ENCODE data around the gene MAP3K10. TPM values are rescaled to one million over a fixed set of nuclear protein-coding genes. Genes with fewer than 3 reads are reported as not detected.

Gene MAP3K10
- total and polyA plus RNA-seq, 4 experiments from 2014 or later: 2.0 to 30.2 (median 28.4) TPM; not detected in 1

- no peaks in the 10 kb centered on the region for H3K4me1 ChIP-seq (ENCODE audit: insufficient read depth, low read length)
- Mint-ChIP-seq H3K4me3 (no peak overlapping the region), H3K4me1 (peaks cover 3 to 11% (median 9%) of the 10 kb centered on the region in 4 donors), H3K27me3 (no peaks in the 10 kb centered on the region), H3K36me3 (peaks cover 17 to 29% of the 10 kb centered on the region in 2 donors), H3K27ac (peak overlapping the region in 3 of 7 donors; percentile 4 to 46 (median 19)), H3K9me3 (peaks cover 0 to 1% (median 0%) of the 10 kb centered on the region in 8 donors)
- no peak overlapping the region for H3K27ac ChIP-seq (ENCODE audit: low read depth, low read length)
- ChIA-PET POLR2A (ENCODE audit: partially characterized antibody) (no interaction called here), CTCF (ENCODE audit: partially characterized antibody) (no interaction called here)
- H3K27me3 ChIP-seq (ENCODE audit: insufficient read depth, low read length): no peaks in the 10 kb centered on the region
- no peak overlapping the region for H3K4me3 ChIP-seq (ENCODE audit: low read length in 2 of 2)
- no peak for DNase-seq
- intact Hi-C loops (cut with micrococcal nuclease): no loop called here
- H3K36me3 ChIP-seq (ENCODE audit: insufficient read depth, low read length): peaks cover 4% of the 10 kb centered on the region
- H3K9me3 ChIP-seq (ENCODE audit: control insufficient read depth in 1 of 2, low read length in 2 of 2): no peaks in the 10 kb centered on the region
These were observed 55.3 kb downstream of the MAP3K10 start for GRCh38 chr19:40246292-40247073.

- POLR2A ChIA-PET (ENCODE audit: partially characterized antibody): interaction anchor here (0.6 kb wide), 1 partner anchor 1147 kb away, joined by 3 read pairs; no protein-coding TSS in a partner anchor
- intact Hi-C loops (cut with micrococcal nuclease): no loop called here
These were observed 56.0 kb downstream of the MAP3K10 start for GRCh38 chr19:40247178-40247577.

GRCh38 chr19:40247735-40248262 lies 56.6 kb downstream of the MAP3K10 start:
- Histone ChIP-seq H3K4me3 (ENCODE audit: low read length in 2 of 2) (no peak overlapping the region), H3K36me3 (ENCODE audit: insufficient read depth, low read length) (peaks cover 6% of the 10 kb centered on the region), H3K27me3 (ENCODE audit: insufficient read depth, low read length) (no peaks in the 10 kb centered on the region), H3K9me3 (ENCODE audit: control insufficient read depth in 1 of 2, low read length in 2 of 2) (no peaks in the 10 kb centered on the region), H3K4me1 (ENCODE audit: insufficient read depth, low read length) (no peaks in the 10 kb centered on the region), H3K27ac (ENCODE audit: low read depth, low read length) (no peak overlapping the region)
- Mint-ChIP-seq H3K4me1 (peaks cover 11 to 17% (median 14%) of the 10 kb centered on the region in 4 donors), H3K4me3 (no peak overlapping the region), H3K36me3 (peaks cover 23 to 35% of the 10 kb centered on the region in 2 donors), H3K9me3 (peaks cover 0 to 1% (median 0%) of the 10 kb centered on the region in 8 donors), H3K27me3 (no peaks in the 10 kb centered on the region), H3K27ac (peak overlapping the region in 3 of 7 donors; percentile 23 to 48 (median 24))
- ChIA-PET CTCF (ENCODE audit: partially characterized antibody) (no interaction called here), POLR2A (ENCODE audit: partially characterized antibody) (interaction anchor here (0.6 kb wide), 1 partner anchor 1147 kb away, joined by 3 read pairs; no protein-coding TSS in a partner anchor)
- intact Hi-C loops (cut with micrococcal nuclease): no loop called here
- no peak for DNase-seq

More at GRCh38 chr19:40247178-40247577, 56.0 kb downstream of the MAP3K10 start:
- Histone ChIP-seq H3K4me3 (ENCODE audit: low read length in 2 of 2) (no peak overlapping the region), H3K36me3 (ENCODE audit: insufficient read depth, low read length) (peaks cover under 1% of the 10 kb centered on the region), H3K27me3 (ENCODE audit: insufficient read depth, low read length) (no peaks in the 10 kb centered on the region), H3K9me3 (ENCODE audit: control insufficient read depth in 1 of 2, low read length in 2 of 2) (no peaks in the 10 kb centered on the region), H3K27ac (ENCODE audit: low read depth, low read length) (no peak overlapping the region), H3K4me1 (ENCODE audit: insufficient read depth, low read length) (no peaks in the 10 kb centered on the region)
- Mint-ChIP-seq H3K27me3 (no peaks in the 10 kb centered on the region), H3K27ac (no peak overlapping the region), H3K4me3 (no peak overlapping the region), H3K9me3 (peaks cover 0 to 1% (median 0%) of the 10 kb centered on the region in 8 donors), H3K36me3 (peaks cover 17 to 28% of the 10 kb centered on the region in 2 donors), H3K4me1 (peaks cover 7 to 12% (median 10%) of the 10 kb centered on the region in 4 donors)
- DNase-seq: no peak
- CTCF ChIA-PET (ENCODE audit: partially characterized antibody): no interaction called here

GRCh38 chr19:40249201-40249600 lies 58.0 kb downstream of the MAP3K10 start:
- H3K9me3 Mint-ChIP-seq: no peaks in the 10 kb centered on the region
- no peak overlapping the region for H3K4me3 Mint-ChIP-seq
- H3K27me3 Mint-ChIP-seq: no peaks in the 10 kb centered on the region
- H3K4me1 Mint-ChIP-seq: peaks cover 14 to 21% (median 15%) of the 10 kb centered on the region in 4 donors
- POLR2A ChIA-PET (ENCODE audit: partially characterized antibody): no interaction called here
- Histone ChIP-seq H3K4me1 (ENCODE audit: insufficient read depth, low read length) (no peaks in the 10 kb centered on the region), H3K27ac (ENCODE audit: low read depth, low read length) (no peak overlapping the region), H3K27me3 (ENCODE audit: insufficient read depth, low read length) (no peaks in the 10 kb centered on the region), H3K9me3 (ENCODE audit: control insufficient read depth in 1 of 2, low read length in 2 of 2) (no peaks in the 10 kb centered on the region), H3K4me3 (ENCODE audit: low read length in 2 of 2) (no peak overlapping the region), H3K36me3 (ENCODE audit: insufficient read depth, low read length) (peaks cover 8% of the 10 kb centered on the region)
- CTCF ChIA-PET (ENCODE audit: partially characterized antibody): no interaction called here
- H3K36me3 Mint-ChIP-seq: peaks cover 37 to 49% of the 10 kb centered on the region in 2 donors
- no peak for DNase-seq
- H3K27ac Mint-ChIP-seq: no peak overlapping the region
- intact Hi-C loops (cut with micrococcal nuclease): no loop called here

DNA sequence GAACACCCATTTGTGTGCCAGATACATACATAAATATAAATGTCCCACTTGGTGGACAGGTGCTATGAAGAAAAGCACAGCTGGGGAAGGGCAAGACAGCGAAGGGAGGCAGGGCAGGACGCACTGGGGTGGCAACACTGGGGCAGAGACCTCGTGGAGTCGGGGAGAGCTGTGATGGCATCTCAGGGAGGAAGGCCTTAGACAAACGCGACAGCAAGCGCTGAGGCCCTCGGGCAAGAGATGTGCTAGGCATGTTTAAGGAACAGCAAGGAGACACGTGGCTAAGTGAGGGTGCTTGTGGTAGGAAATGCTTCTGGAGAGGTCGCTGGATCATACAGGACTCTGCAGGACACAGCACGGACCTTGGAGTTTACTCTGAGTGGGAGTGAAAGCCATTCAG lies 58.6 kb downstream of the MAP3K10 start:
- Histone ChIP-seq H3K27ac (ENCODE audit: low read depth, low read length) (no peak overlapping the region), H3K9me3 (ENCODE audit: control insufficient read depth in 1 of 2, low read length in 2 of 2) (no peaks in the 10 kb centered on the region), H3K4me3 (ENCODE audit: low read length in 2 of 2) (no peak overlapping the region), H3K36me3 (ENCODE audit: insufficient read depth, low read length) (peaks cover 11% of the 10 kb centered on the region), H3K27me3 (ENCODE audit: insufficient read depth, low read length) (no peaks in the 10 kb centered on the region), H3K4me1 (ENCODE audit: insufficient read depth, low read length) (no peaks in the 10 kb centered on the region)
- H3K27ac Mint-ChIP-seq: peak overlapping the region in 2 of 7 donors; percentile 22 to 36
- intact Hi-C loops (cut with micrococcal nuclease): no loop called here
- ChIA-PET CTCF (ENCODE audit: partially characterized antibody) (no interaction called here), POLR2A (ENCODE audit: partially characterized antibody) (no interaction called here)
- H3K9me3 Mint-ChIP-seq: no peaks in the 10 kb centered on the region
- peaks cover 14 to 21% (median 15%) of the 10 kb centered on the region in 4 donors for H3K4me1 Mint-ChIP-seq
- no peaks in the 10 kb centered on the region for H3K27me3 Mint-ChIP-seq
- H3K36me3 Mint-ChIP-seq: peaks cover 39 to 53% of the 10 kb centered on the region in 2 donors
- DNase-seq: no peak
- no peak overlapping the region for H3K4me3 Mint-ChIP-seq

GRCh38 chr19:40251244-40251643 lies 60.0 kb downstream of the MAP3K10 start:
- Mint-ChIP-seq H3K4me3 (no peak overlapping the region), H3K36me3 (peaks cover 49 to 62% of the 10 kb centered on the region in 2 donors), H3K27ac (no peak overlapping the region), H3K9me3 (no peaks in the 10 kb centered on the region), H3K4me1 (peaks cover 13 to 22% (median 17%) of the 10 kb centered on the region in 4 donors), H3K27me3 (no peaks in the 10 kb centered on the region)
- Histone ChIP-seq H3K27ac (ENCODE audit: low read depth, low read length) (no peak overlapping the region), H3K4me1 (ENCODE audit: insufficient read depth, low read length) (no peaks in the 10 kb centered on the region), H3K9me3 (ENCODE audit: control insufficient read depth in 1 of 2, low read length in 2 of 2) (no peaks in the 10 kb centered on the region), H3K27me3 (ENCODE audit: insufficient read depth, low read length) (no peaks in the 10 kb centered on the region), H3K4me3 (ENCODE audit: low read length in 2 of 2) (no peak overlapping the region), H3K36me3 (ENCODE audit: insufficient read depth, low read length) (peaks cover 25% of the 10 kb centered on the region)
- intact Hi-C loops (cut with micrococcal nuclease): no loop called here
- no peak for DNase-seq
- ChIA-PET POLR2A (ENCODE audit: partially characterized antibody) (no interaction called here), CTCF (ENCODE audit: partially characterized antibody) (interaction anchor here (1.0 kb wide), 1 partner anchor 1289 kb away, joined by 3 read pairs; no protein-coding TSS in a partner anchor)

DNA sequence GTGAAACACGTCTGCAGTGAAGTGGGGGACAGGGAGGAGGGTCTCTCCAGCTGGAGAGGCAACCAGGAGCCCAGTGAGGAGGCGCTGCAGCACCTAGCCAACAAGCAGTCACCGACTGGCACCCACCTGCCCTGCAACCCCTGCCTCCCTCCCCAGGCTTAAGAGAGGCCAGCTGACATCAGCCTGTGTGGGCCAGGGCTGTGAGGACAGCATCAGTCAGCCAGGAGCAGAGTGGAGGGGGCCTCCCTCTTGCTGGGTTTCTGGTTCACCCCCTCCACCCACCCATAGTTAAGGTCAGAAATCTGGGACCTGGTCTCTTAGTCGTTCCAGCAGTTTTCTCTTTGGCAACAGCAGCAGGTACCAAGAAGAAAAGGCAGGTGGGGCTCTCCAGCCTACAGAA lies 60.8 kb downstream of the MAP3K10 start:
- H3K4me3 ChIP-seq (ENCODE audit: low read length in 2 of 2): no peak overlapping the region
- no peak for DNase-seq
- H3K36me3 Mint-ChIP-seq: peaks cover 50 to 65% of the 10 kb centered on the region in 2 donors
- H3K27me3 ChIP-seq (ENCODE audit: insufficient read depth, low read length): no peaks in the 10 kb centered on the region
- H3K9me3 ChIP-seq (ENCODE audit: control insufficient read depth in 1 of 2, low read length in 2 of 2): no peaks in the 10 kb centered on the region
- no peaks in the 10 kb centered on the region for H3K27me3 Mint-ChIP-seq
- H3K4me1 ChIP-seq (ENCODE audit: insufficient read depth, low read length): no peaks in the 10 kb centered on the region
- intact Hi-C loops (cut with micrococcal nuclease): no loop called here
- H3K36me3 ChIP-seq (ENCODE audit: insufficient read depth, low read length): peaks cover 33% of the 10 kb centered on the region
- ChIA-PET POLR2A (ENCODE audit: partially characterized antibody) (no interaction called here), CTCF (ENCODE audit: partially characterized antibody) (interaction anchor here (1.0 kb wide), 1 partner anchor 1290 kb away, joined by 3 read pairs; no protein-coding TSS in a partner anchor)
- H3K4me1 Mint-ChIP-seq: peaks cover 10 to 26% (median 16%) of the 10 kb centered on the region in 4 donors
- H3K27ac Mint-ChIP-seq: peak overlapping the region in 1 of 7 donors; percentile 42
- H3K9me3 Mint-ChIP-seq: no peaks in the 10 kb centered on the region
- no peak overlapping the region for H3K27ac ChIP-seq (ENCODE audit: low read depth, low read length)
- H3K4me3 Mint-ChIP-seq: no peak overlapping the region
